Activated CD4-positive, CD25-positive, alpha-beta regulatory T cell treated with anti-CD3 and anti-CD28 coated beads, Interleukin-2, amount 50 U/mL, for 16 hours (primary cell): ENCODE data around the gene KRTAP9-1.
"Not testable (repeated sequence)": the region's sequence is repeated elsewhere in the genome, so short reads cannot be mapped to it uniquely, and the experiment has no call there.

Experiments
- DNase-seq: peaks from one replicate; pipeline ENCODE4 v3.0.0-alpha.2; 2020; ENCODE audit warnings: low read depth, low spot score

Gene KRTAP9-1

DNA sequence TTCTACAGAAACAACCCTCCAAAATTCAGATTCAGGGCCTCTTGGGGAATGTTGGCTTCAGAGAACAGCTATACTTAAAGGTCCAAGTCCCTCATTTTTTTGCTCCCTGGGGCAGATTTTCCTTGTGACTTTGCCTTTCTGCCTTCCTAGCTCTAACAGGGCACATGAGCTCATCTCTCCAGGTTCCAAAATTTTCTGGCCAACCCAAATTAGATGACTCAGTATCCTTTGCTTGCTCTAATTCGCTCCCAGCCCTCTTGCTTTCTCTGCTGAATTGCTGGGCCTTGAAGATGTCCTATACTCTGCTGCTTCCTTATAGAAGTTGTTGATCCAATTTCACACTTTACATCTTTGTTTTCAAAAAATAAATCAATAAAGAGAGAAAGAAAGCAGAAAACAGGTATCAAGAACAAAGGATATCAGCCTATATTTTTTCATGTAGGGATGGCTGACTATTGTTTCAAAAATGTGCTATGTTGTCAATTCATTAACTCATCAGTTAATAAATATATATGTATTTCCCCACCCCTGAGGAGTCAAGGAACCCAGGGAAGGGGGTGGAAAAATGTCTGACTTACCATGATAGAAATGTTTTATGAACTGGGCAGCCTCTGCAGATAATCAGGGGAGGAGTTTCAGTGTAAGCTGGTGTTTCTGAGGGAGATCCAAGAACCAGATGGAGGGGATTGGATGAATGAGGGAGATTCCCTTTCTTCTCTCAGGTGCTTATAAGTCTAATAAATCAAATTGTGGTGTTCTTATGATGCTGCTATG, 10.7 kb upstream of the KRTAP9-1 start:
- no peak for DNase-seq

DNA sequence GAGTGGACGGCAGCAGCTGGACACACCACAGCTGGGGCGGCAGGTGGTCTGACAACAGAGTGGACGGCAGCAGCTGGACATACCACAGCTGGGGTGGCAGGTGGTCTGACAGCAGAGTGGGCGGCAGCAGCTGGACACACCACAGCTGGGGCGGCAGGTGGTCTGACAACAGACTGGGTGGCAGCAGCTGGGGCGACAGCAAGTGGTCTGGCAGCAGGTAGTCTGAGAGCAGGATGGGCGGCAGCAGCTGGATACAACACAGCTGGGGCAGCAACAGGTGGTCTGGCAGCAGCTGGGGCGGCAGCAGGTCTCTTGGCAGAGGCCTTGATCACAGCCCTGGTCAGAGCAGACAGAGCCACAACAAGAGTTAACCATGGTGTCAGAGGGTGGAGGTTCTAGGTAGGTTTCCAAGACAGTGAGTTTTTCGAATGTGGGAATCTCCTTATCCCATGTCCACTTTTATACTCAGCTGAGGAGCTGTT, 5.2 kb upstream of the KRTAP9-1 start, which contains the start of gene KRTAP4-1:
TSS of gene KRTAP4-1 (minus strand) at position 432 of the 482 bp plus-strand sequence. CDS start at position 375, 57 bp downstream.
- DNase-seq: no peak

DNA sequence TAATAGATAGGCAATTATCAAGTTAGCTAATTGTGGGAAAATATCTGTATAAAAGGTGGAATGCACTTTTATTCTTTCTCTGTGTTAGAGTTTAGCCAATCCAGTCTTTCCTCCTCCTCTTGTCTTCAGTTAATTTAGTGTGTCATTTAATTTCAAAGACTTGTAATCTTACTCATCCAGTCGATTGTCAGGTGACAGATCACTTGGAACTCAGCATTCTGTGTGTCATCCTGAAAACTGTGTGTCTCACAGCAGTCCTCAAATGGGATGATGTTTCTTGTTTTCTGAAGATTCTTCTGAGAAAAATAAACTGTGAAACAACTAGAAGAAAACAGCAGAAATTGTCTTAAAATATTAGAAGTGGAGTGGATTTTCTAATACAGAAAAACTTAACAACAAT, 4.7 kb upstream of the KRTAP9-1 start:
- no peak for DNase-seq

DNA sequence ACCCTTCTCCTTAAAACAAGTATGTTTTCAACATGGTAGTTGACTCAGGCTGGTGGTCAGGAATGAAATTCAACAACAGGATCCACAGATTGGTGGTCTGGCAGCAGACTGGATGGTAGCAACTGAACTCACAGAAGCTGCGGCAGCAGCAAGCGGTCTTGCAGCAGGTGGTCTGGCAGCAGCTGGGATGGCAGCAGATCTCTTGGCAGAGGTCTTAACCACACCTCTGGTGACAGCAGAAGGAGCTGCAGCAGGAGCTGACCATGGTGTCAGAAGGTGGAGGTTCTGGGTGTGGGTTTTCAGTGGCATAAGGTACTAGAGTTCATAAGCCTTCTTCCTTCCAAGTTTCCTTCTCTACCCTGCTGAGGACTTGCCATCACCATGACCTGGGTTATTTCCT, 2.8 kb upstream of the KRTAP9-1 start:
- DNase-seq: no peak

DNA sequence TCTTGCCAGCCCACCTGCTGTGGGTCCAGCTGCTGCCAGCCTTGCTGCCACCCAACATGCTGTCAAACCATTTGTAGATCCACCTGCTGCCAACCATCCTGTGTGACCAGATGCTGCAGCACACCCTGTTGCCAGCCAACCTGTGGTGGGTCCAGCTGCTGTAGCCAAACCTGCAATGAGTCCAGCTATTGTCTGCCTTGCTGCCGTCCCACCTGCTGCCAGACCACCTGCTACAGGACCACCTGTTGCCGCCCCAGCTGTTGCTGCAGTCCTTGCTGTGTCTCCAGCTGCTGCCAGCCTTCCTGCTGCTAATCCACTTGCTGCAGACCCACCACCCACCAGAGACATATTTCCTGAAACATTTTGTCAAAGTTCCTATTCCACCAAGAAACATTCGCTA, 641 bp downstream of the KRTAP9-1 start:
- DNase-seq: no peak

DNA sequence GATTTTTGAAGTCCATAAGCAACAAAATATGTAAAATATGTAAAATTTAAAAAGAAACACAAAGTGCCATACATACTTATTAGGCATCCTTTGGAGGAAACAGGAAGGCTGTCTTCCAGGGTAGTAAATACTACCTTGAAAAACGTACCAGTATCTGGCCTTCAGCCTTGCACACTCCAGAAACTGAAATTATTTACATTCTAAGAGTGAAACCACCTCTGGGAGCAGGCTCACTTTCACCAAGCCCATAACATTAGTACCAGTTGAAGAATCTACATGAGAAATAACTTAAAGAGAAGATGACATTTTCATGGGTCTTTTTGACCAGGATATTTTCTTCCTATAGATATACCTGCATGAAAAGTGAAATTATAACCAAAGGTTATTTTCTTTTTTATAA, 6.4 kb downstream of the KRTAP9-1 start:
- DNase-seq: no peak

DNA sequence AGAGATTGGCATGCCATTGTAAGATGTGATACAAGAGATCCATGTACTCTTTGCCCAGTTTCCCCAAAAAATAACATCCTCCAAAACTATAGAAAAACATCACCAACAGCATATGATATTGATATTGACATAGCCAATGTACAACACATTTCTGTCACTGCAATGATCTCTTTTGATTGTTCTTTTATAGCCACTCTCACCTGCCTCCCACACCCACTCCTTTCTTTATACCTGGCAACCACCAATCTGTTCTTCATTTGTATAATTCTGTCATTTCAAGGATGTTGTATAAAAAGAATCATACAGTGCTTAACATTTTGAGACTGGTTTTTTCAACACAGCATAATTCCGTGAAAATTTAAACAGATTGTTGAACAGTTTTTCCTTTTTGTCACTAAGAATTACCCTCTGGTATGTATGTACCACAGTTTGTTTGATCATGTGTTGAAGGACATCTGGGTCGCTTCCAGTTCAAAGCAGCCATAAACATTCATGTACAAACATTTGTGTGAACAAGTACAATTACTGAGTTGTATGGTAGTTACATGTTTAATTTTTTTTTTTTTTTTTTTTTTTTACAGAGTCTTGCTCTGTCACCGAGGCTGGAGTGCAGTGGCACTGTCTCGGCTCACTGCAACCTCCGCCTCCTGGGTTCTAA, 9.9 kb downstream of the KRTAP9-1 start:
- DNase-seq: no peak

DNA sequence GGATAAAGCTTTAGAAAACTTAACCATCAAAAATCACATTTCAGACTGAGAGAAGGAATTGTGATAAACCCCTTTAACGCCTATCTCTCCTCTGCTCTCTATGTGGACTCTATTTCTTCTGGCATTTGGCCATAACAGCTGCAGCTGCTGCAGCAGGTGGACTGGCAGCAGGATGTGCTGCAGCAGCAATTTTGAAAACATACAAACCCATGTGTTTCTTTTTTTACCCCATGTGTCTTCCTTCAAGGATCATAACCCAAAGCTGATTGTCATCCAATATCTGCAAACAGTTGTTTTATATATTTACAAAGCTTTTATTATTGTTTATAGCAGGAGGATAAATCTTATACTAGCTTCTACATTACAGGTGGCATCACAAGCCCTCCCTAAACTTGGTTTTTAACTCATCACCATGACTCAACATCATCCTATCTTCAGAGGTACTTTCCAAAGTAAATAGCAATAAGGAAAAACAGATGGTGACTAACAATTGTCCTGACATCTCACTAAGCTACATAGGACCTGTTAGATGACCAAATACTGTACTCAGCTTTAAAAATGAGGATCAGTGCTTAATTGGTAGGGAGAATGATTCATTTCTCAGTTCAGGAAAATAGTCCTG, 22.3 kb downstream of the KRTAP9-1 start:
- no peak for DNase-seq

DNA sequence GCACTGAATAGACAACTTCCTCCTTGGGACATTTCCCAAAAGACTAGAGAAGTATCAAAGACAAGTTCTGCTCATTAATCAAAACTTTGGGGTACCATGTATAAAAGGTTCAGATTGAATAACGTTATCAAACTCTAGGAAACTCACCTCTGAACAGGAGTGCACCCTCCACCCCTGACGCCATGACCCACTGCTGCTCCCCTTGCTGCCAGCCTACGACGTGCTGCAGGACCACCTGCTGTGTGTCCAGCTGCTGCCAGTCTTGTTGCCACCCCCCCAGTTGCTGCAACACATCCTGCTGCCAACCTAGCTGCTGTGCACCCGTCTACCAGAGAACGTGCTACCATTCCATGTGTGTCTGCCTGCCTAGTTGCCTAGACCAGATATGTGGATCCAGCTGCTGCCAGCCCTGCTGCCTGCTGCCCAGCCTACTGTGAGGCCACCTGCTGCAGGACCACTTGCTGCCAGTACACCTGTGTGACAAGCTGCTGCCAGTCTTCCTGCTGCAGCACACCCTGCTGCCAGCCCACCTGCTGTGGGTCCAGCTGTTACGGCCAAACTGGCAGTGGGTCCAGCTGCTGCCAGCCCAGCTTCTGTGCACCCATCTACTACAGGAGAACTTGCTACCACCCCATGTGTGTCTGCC, 23.0 kb downstream of the KRTAP9-1 start:
- DNase-seq: no peak

DNA sequence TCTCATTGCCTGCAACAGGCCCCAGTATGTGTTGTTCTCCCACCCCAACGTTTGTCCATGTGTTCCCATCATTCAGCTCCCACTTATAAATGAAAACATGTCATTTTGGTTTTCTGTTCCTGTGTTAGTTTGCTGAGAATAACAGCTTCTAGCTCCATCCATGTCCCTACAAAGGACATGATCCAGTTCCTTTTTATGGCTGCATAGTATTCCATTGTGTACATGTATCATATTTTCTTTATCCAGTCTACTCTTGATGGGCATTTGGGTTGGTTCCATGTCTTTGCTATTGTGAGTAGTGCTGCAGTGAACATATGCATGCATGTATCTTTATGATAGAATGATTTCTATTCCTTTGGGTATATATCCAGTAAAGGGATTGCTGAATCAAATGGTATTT, 26.0 kb downstream of the KRTAP9-1 start:
- DNase-seq: no peak

DNA sequence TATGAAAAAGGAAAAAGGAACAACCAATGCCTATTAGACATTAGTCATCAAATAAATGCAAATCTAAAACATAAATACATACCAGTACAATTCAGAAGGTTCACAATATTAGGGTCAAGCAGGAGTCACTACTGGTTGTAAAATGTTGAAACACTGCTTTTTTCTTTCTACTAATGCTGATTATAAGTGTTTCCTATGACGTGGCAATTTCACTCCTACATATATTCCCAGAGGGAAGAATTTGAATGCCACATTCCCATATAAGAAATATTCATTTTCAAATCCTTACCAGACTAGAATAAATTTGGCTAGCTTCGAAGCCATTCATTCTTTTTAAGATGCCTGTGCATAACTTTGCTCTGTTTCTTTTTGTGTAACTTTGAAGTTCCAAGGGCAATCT, 34.1 kb downstream of the KRTAP9-1 start:
- DNase-seq: no peak

DNA sequence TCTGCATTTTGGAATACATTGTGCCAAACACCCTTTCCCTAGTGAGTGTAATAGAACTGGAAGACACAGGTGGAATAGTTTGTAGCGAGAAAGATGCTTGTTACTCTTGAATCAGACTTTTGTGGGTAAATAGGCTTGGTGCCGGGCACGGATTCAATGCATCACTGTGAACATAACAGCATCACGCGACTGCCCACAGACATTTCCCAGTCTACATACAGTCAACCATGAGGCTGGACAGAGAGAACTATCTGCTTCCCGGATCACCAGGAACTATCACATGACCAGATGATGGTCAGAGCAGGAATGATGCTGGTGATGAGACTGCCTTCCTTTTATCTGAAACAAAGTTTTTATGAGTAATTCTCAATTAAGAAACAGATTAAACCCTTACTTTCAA, 36.4 kb downstream of the KRTAP9-1 start:
- DNase-seq: no peak

DNA sequence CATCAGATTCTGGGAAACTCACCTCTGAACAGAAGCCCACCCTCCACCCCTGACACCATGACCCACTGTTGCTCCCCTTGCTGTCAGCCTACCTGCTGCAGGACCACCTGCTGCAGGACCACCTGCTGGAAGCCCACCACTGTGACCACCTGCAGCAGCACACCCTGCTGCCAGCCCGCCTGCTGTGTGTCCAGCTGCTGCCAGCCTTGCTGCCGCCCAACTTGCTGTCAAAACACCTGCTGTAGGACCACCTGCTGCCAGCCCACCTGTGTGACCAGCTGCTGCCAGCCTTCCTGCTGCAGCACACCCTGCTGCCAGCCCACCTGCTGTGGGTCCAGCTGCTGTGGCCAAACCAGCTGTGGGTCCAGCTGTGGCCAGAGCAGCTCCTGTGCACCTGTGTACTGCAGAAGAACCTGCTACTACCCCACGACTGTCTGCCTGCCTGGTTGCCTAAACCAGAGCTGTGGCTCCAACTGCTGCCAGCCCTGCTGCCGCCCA, 37.0 kb downstream of the KRTAP9-1 start, which contains the start of gene KRTAP9-2:
TSS of gene KRTAP9-2 (plus strand) at position 51 of the 498 bp plus-strand sequence. CDS start at position 58, 7 bp downstream.
- DNase-seq: not testable (repeated sequence)

DNA sequence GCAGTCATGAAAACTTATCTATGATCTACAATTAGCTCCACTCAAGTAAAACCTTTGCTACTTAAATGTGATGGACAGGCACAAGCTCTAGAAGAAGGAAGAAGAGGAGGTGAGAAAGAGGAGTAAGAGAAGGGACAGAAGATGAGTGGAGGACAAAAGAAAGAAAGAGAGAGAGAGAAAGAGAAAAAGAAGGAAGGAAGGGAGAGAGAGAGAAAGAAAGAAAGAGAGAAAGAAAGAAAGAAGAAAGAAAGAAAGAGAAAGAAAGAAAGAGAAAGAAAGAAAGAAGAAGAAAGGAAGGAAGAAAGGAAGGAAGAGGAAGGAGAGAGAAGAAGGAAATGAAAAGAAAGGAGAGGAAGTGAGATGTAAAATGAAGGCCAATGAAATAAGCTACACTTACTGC, 40.4 kb downstream of the KRTAP9-1 start:
- DNase-seq: no peak

DNA sequence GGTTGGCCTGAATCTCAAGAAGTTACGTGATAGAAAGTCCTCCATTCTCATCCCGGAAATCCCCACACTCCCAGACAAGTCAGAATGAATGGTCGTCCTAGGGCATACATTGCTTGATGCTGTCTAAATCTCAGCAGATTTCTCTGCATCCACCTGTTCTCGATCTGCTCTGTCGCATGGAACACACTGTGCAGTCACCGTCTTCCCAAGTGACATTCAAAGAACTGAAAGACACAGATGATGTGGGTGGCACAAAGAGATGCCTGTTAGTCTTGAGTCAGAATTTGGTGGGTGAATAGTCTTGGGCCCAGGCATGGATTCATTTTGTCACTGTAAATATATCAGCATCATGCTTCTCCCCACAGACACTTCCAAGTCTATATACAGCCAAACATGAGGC, 42.0 kb downstream of the KRTAP9-1 start:
- DNase-seq: no peak

DNA sequence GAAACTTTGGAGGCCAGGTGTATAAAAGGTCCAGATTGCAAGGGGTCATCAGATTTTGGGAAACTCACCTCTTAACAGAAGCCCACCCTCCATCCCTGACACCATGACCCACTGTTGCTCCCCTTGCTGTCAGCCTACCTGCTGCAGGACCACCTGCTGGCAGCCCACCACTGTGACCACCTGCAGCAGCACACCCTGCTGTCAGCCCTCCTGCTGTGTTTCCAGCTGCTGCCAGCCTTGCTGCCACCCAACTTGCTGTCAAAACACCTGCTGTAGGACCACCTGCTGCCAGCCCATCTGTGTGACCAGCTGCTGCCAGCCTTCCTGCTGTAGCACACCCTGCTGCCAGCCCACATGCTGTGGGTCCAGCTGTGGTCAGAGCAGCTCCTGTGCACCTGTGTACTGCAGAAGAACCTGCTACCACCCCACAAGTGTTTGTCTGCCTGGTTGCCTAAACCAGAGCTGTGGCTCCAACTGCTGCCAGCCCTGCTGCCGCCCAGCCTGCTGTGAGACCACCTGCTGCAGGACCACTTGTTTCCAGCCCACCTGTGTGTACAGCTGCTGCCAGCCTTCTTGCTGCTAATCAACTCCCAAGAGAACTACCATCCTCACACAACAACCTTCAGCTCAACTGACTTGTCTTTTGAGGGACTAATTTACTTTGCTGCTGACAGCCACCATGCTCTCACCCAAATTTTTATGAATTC, 42.9 kb downstream of the KRTAP9-1 start, which contains the start of gene KRTAP9-3:
TSS of gene KRTAP9-3 (plus strand) at position 51 of the 707 bp plus-strand sequence. CDS start at position 104, 53 bp downstream.
- DNase-seq: not testable (repeated sequence)

DNA sequence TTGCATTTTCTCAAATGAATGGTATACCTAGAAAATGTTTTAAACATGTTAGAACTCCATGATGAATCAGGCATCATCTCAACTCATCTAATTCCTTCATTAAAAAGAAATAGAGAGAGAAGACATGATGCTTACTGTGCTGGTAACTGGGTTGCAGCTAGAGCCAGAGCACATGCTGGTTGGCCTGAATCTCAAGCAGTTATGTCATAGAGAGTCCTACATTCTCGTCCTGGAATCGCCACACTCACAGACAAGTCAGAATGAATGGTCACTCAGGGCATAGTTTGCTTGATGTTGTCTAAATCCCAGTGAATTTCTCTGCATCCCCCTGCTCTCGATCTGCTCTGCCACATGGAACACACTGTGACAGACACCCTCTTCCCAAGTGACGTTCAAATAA, 47.4 kb downstream of the KRTAP9-1 start:
- DNase-seq: not testable (repeated sequence)

DNA sequence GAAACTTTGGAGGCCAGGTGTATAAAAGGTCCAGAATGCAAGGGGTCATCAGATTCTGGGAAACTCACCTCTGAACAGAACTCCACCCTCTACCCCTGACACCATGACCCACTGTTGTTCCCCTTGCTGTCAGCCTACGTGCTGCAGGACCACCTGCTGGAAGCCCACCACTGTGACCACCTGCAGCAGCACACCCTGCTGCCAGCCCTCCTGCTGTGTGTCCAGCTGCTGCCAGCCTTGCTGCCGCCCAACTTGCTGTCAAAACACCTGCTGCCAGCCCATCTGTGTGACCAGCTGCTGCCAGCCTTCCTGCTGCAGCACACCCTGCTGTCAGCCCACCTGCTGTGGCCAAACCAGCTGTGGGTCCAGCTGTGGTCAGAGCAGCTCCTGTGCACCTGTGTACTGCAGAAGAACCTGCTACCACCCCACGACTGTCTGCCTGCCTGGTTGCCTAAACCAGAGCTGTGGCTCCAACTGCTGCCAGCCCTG, 48.3 kb downstream of the KRTAP9-1 start, which contains the start of gene KRTAP9-8:
TSS of gene KRTAP9-8 (plus strand) at position 51 of the 489 bp plus-strand sequence. CDS start at position 104, 53 bp downstream.
- not testable (repeated sequence) for DNase-seq
